HepG2 (cell line): ENCODE data around the gene SBNO1. TPM values are rescaled to one million over a fixed set of nuclear protein-coding genes. Genes with fewer than 3 reads are reported as not detected.
"Not testable (repeated sequence)": the region's sequence is repeated elsewhere in the genome, so short reads cannot be mapped to it uniquely, and the experiment has no call there.

ENCODE experiments used
- ATAC-seq: fragments of 200-7000 bp; cut with Tn5 transposase; 3 replicates; pipeline ENCODE4 v1.9.1; 2020; ENCODE audit warnings: mild to moderate bottlenecking, moderate library complexity
- BruUV-seq: library from RNA; stranded (reverse); fragments of 400-500 nt; replicated peaks from 2 replicates; lab custom pipeline; 2021; lab: Mats Ljungman, UMichigan
- CTCF ChIA-PET: fragments of 300-600 bp; formaldehyde crosslinking; extraction: SDS; loops from one replicate; lab custom pipeline; 2021; ENCODE audit warnings: low total read pairs, inconsistent platforms, low intra/inter-chr PET ratio; lab: Yijun Ruan, JAX
- POLR2A ChIA-PET: fragments of 350-600 bp; sonication (Branson Sonifier 250); formaldehyde crosslinking; loops from one replicate; lab custom pipeline; 2020; ENCODE audit warnings: antibody characterized with exemption, inconsistent platforms; lab: Yijun Ruan, JAX
- DNase-seq: peaks from one replicate; pipeline ENCODE4 v3.0.0-alpha.2; 2015; ENCODE audit warnings: low spot score
- FAIRE-seq: peaks from 3 replicates; lab custom pipeline; 2011; peaks lifted over from hg19 to GRCh38; lab: Jason Lieb, UNC
- H2AFZ ChIP-seq: one replicate; pipeline ENCODE4 v1.6.1; 2011; ENCODE audit warnings: low read length, inconsistent platforms
- H3K27ac ChIP-seq: fragments of 300-600 bp; 3 replicates; pipeline ENCODE4 v1.8.0; 2011; ENCODE audit warnings: mixed run types, mild to moderate bottlenecking, mixed read lengths, low read length, inconsistent platforms; ENCODE audit not compliant: insufficient read depth; ENCODE audit errors: extremely low read length
- H3K27me3 ChIP-seq, 2 experiments: fragments of 200-600 bp in 1 of 2; 2 replicates in 1 of 2; 3 replicates in 1 of 2; pipeline versions ENCODE4 v1.6.0 to v1.8.0; 2011; ENCODE audit warnings: low read length in 2 of 2, mild to moderate bottlenecking in 2 of 2, moderate library complexity in 2 of 2, inconsistent platforms in 1 of 2; ENCODE audit not compliant: insufficient read depth in 2 of 2, control insufficient read depth in 1 of 2
- H3K36me3 ChIP-seq, 2 experiments: fragments of 200-600 bp in 1 of 2; replicated peaks in 1 of 2; 2 replicates in 1 of 2; 3 replicates in 1 of 2; pipeline versions ENCODE4 v1.5.1 to v1.8.0; 2011; ENCODE audit warnings: low read length in 2 of 2, inconsistent platforms in 1 of 2; ENCODE audit not compliant: insufficient read depth in 2 of 2, control insufficient read depth in 1 of 2
- H3K4me1 ChIP-seq: 2 replicates; pipeline ENCODE4 v1.5.1; 2012; ENCODE audit warnings: low read length, inconsistent platforms; ENCODE audit not compliant: insufficient read depth
- H3K4me2 ChIP-seq: 2 replicates; pipeline ENCODE4 v1.6.0; 2011; ENCODE audit warnings: low read depth, low read length, inconsistent platforms
- H3K4me3 ChIP-seq, 3 experiments: fragments of 200-600 bp in 1 of 3; sonication (generic), shearing (Covaris generic) in 1 of 3; replicated peaks in 1 of 3; 2 replicates each; pipeline ENCODE4 v1.5.1; 2011 to 2016; ENCODE audit warnings: low read length in 3 of 3, inconsistent platforms in 2 of 3, low read depth in 2 of 3, mild to moderate bottlenecking in 2 of 3, control low read depth in 1 of 3, mixed read lengths in 1 of 3; ENCODE audit not compliant: insufficient read depth in 1 of 3
- H3K79me2 ChIP-seq: one replicate; pipeline ENCODE4 v1.6.1; 2011; ENCODE audit warnings: low read length, inconsistent platforms; ENCODE audit not compliant: insufficient read depth
- H3K9ac ChIP-seq: 2 replicates; pipeline ENCODE4 v1.6.0; 2011; ENCODE audit warnings: mild to moderate bottlenecking, low read depth, low read length, inconsistent platforms; ENCODE audit not compliant: insufficient read depth
- H3K9me3 ChIP-seq: 2 replicates; pipeline ENCODE4 v1.5.1; 2012; ENCODE audit warnings: mild to moderate bottlenecking, low read length
- H4K20me1 ChIP-seq: 2 replicates; pipeline ENCODE4 v1.6.0; 2011; ENCODE audit warnings: inconsistent platforms, mild to moderate bottlenecking, low read length, moderate library complexity; ENCODE audit not compliant: insufficient read depth
- ATF2 ChIP-seq: sonication (generic); formaldehyde crosslinking; IDR thresholded peaks from 2 replicates; pipeline ENCODE4 v1.4.0; 2020; ENCODE audit warnings: missing genetic modification reagents
- BCL6 ChIP-seq: IDR thresholded peaks from 2 replicates; pipeline ENCODE4 v1.6.1; 2016; ENCODE audit warnings: missing genetic modification reagents, missing compliant biosample characterization
- SP2 ChIP-seq: sonication (generic); formaldehyde crosslinking; IDR thresholded peaks from 2 replicates; pipeline ENCODE4 v1.5.1; 2020; ENCODE audit warnings: mild to moderate bottlenecking, missing genetic modification reagents
- ZBTB46 ChIP-seq: sonication (generic); formaldehyde crosslinking; IDR thresholded peaks from 2 replicates; pipeline ENCODE4 v1.4.0; 2020; ENCODE audit warnings: mild to moderate bottlenecking, missing genetic modification reagents, borderline replicate concordance
- ZFP90 ChIP-seq: sonication (generic); formaldehyde crosslinking; IDR thresholded peaks from 2 replicates; pipeline ENCODE4 v1.8.0; 2022; ENCODE audit warnings: missing genetic modification reagents, mild to moderate bottlenecking, inconsistent platforms, borderline replicate concordance
- ZFX ChIP-seq: sonication (generic); formaldehyde crosslinking; IDR thresholded peaks from 2 replicates; pipeline ENCODE4 v1.4.0; 2020; ENCODE audit warnings: mild to moderate bottlenecking, low read depth, missing genetic modification reagents, moderate library complexity
- ZNF468 ChIP-seq: sonication (generic); formaldehyde crosslinking; IDR thresholded peaks from 2 replicates; pipeline ENCODE4 v1.8.0; 2022; ENCODE audit warnings: mild to moderate bottlenecking, moderate library complexity, missing genetic modification reagents
- WGBS: methylation state at CpG from one replicate; pipeline ENCODE4 v1.1.6; 2017; ENCODE audit warnings: low lambda C conversion rate; 5-methylcytosine and 5-hydroxymethylcytosine counted together
- in situ Hi-C: cut with HindIII; loops from 2 replicates; pipeline ENCODE4 v1.10.0; 2017; ENCODE audit warnings: low pct_unique_long_range_greater_than_20kb; ENCODE audit not compliant: extremely low pct_ligation_motif_present
- intact Hi-C: fragments of 100-400 bp; cut with micrococcal nuclease; formaldehyde crosslinking; loops from one replicate; pipeline ENCODE4 v1.10.0; 2022; ENCODE audit not compliant: unreplicated experiment
- polyA plus RNA-seq, 8 experiments: library from polyadenylated mRNA; depleted of rRNA in 3 of 8; stranded (reverse) in 7 of 8; unstranded in 1 of 8; fragments of >200 nt; fragmentation: Illumina TruSeq in 4 of 8; extraction: Trizol in 4 of 8; gene quantifications; 2 replicates each; pipeline versions ENCODE4 v1.2.1 to v1.2.3, GENCODE V29; 2011 to 2016; ENCODE audit warnings: low read depth in 4 of 8, missing spikeins in 1 of 8, mixed read lengths in 1 of 8; ENCODE audit not compliant: insufficient read depth in 1 of 8
- total RNA-seq, 5 experiments: library from RNA; depleted of rRNA; stranded (reverse); fragments of >200 nt; fragmentation: Illumina TruSeq; extraction: Trizol; gene quantifications; 2 replicates each; pipeline ENCODE4 v1.2.3, GENCODE V29; 2016; ENCODE audit warnings: low read depth in 1 of 5

SBNO1 gene
- total and polyA plus RNA-seq, 2 of the 13 experiments (the other 11 are each of a cell fraction or from before 2014, with no cell fraction given) = 10.9 to 40.2 TPM

- ATAC-seq (no peak), DNase-seq (no peak), FAIRE-seq (no peak)
- no peak overlapping the region for H3K4me2 ChIP-seq
- intact Hi-C loops = no loop called here
- in situ Hi-C loops = no loop called here
- 95% methylated on average over 3 of the region's 3 CpGs for WGBS
- H3K27ac ChIP-seq = no peak overlapping the region
- no peak for TF ChIP-seq BCL6
- H3K4me3 ChIP-seq = no peak overlapping the region
- no peaks in the 10 kb centered on the region for H3K27me3 ChIP-seq
- POLR2A ChIA-PET = no interaction called here
- peaks cover 21 to 85% of the 10 kb centered on the region in 2 experiments for H3K36me3 ChIP-seq
- no peaks in the 10 kb centered on the region for H3K79me2 ChIP-seq
- H4K20me1 ChIP-seq = no peaks in the 10 kb centered on the region
- BruUV-seq = no TSS peak
- H3K9ac ChIP-seq = no peak overlapping the region
- no peak overlapping the region for H2AFZ ChIP-seq
- H3K9me3 ChIP-seq = no peaks in the 10 kb centered on the region
- no peaks in the 10 kb centered on the region for H3K4me1 ChIP-seq
- CTCF ChIA-PET = no interaction called here
Measured at GRCh38 chr12:123319273-123319672, 45.4 kb downstream of the SBNO1 start.

- H3K79me2 ChIP-seq, H4K20me1 ChIP-seq, H3K4me3 ChIP-seq, FAIRE-seq, H3K4me2 ChIP-seq, H3K27ac ChIP-seq, H3K9me3 ChIP-seq, H2AFZ ChIP-seq, DNase-seq, intact Hi-C loops, POLR2A ChIA-PET, H3K9ac ChIP-seq, BruUV-seq, CTCF ChIA-PET, H3K27me3 ChIP-seq, H3K4me1 ChIP-seq, in situ Hi-C loops, ATAC-seq: not testable (repeated sequence)
- WGBS = 97% methylated on average over 4 of the region's 4 CpGs
- peaks cover 18 to 85% of the 10 kb centered on the region in 2 experiments for H3K36me3 ChIP-seq
Measured at GRCh38 chr12:123313046-123313445, 51.6 kb downstream of the SBNO1 start.

GRCh38 chr12:123306200-123306599 is 58.4 kb downstream of the SBNO1 start:
- no peak for DNase-seq
- WGBS = 94% methylated on average over 3 of the region's 3 CpGs
- BruUV-seq = no TSS peak
- ChIA-PET POLR2A (no interaction called here), CTCF (no interaction called here)
- in situ Hi-C loops = no loop called here
- Histone ChIP-seq H3K79me2 (no peaks in the 10 kb centered on the region), H3K4me3 (no peak overlapping the region), H3K9ac (no peak overlapping the region), H3K27ac (no peak overlapping the region), H3K9me3 (no peaks in the 10 kb centered on the region), H3K4me1 (no peaks in the 10 kb centered on the region), H2AFZ (no peak overlapping the region), H3K36me3 (peaks cover 26 to 88% of the 10 kb centered on the region in 2 experiments), H4K20me1 (no peaks in the 10 kb centered on the region), H3K4me2 (no peak overlapping the region), H3K27me3 (peaks cover 0 to 1% of the 10 kb centered on the region in 2 experiments; a peak in 1 of 5 replicates)
- intact Hi-C loops = no loop called here
- ATAC-seq = no peak
- no peak for FAIRE-seq
- no peak for TF ChIP-seq ZBTB46
- TF ChIP-seq ATF2 (CRISPR knock-in tag) = no peak
- no peak for TF ChIP-seq ZFP90 (CRISPR knock-in tag)
- no peak for TF ChIP-seq ZFX (CRISPR knock-in tag)
- no peak for TF ChIP-seq SP2
- TF ChIP-seq ZNF468 (CRISPR knock-in tag) = no peak
